Adrenal gland (tissue), 12 donors: ENCODE data around the gene RHOT1. TPM values are rescaled to one million over a fixed set of nuclear protein-coding genes. Genes with fewer than 3 reads are reported as not detected.

Experiments
- DNase-seq, 7 donors: peaks; one replicate each; pipeline ENCODE4 v3.0.0-alpha.2; 2019 to 2020
- H3K27ac ChIP-seq, 5 donors: fragments of 200-600 bp; sonication (generic) in 4 of 5; 1 replicate in 3 of 5; 2 replicates in 2 of 5; pipeline versions ENCODE4 v1.5.1 to v1.8.0; 2016 to 2020; ENCODE audit warnings: mild to moderate bottlenecking in 1 of 5
- H3K27me3 ChIP-seq: fragments of 200-600 bp; 2 replicates; pipeline ENCODE4 v1.8.0; 2021
- H3K36me3 ChIP-seq, 2 donors: fragments of 200-600 bp; replicated peaks in 1 of 2; 1 replicate in 1 of 2; 2 replicates in 1 of 2; pipeline versions ENCODE4 v1.5.1 to v1.8.0; 2018 to 2022
- H3K4me1 ChIP-seq, 2 donors: fragments of 200-600 bp; replicated peaks in 1 of 2; 1 replicate in 1 of 2; 2 replicates in 1 of 2; pipeline versions ENCODE4 v1.5.1 to v1.8.0; 2018 to 2021
- H3K4me3 ChIP-seq, 4 donors: fragments of 200-600 bp; sonication (generic) in 3 of 4; one replicate each; pipeline ENCODE4 v1.5.1; 2016 to 2018
- H3K9me3 ChIP-seq, 3 donors: fragments of 200-600 bp; sonication (generic) in 1 of 3; replicated peaks in 1 of 3; 1 replicate in 2 of 3; 2 replicates in 1 of 3; pipeline versions ENCODE4 v1.5.1 to v1.8.0; 2016 to 2021
- CTCF ChIP-seq, 6 experiments: fragments of 450-650 bp in 4 of 6; fragments of 200-600 bp in 2 of 6; sonication (generic) in 1 of 6; IDR thresholded peaks; 1 replicate in 5 of 6; 2 replicates in 1 of 6; pipeline versions ENCODE4 v1.5.1 to v1.8.0; 2016 to 2021; ENCODE audit warnings: antibody characterized with exemption in 6 of 6, mild to moderate bottlenecking in 2 of 6, moderate library complexity in 1 of 6
- POLR2A ChIP-seq, 2 donors: fragments of 450-650 bp; IDR thresholded peaks; one replicate each; pipeline ENCODE4 v1.6.1; 2017; ENCODE audit warnings: antibody characterized with exemption in 2 of 2, mild to moderate bottlenecking in 2 of 2, moderate library complexity in 1 of 2
- WGBS, 4 donors: extraction: QIAGEN DNeasy Blood & Tissue Kit in 2 of 4; methylation state at CpG; one replicate each; pipeline versions ENCODE4 v1.1.5 to v1.1.7; 2013 to 2017; 5-methylcytosine and 5-hydroxymethylcytosine counted together
- intact Hi-C, 2 donors: fragments of 100-400 bp; cut with DNase I; formaldehyde crosslinking; loops; one replicate each; pipeline versions ENCODE4 v1.14.1 to v1.15.0; 2022 to 2023
- polyA plus RNA-seq, 3 donors: library from polyadenylated mRNA; stranded (reverse); fragments of 200-250 nt in 2 of 3; fragments of 350-450 nt in 1 of 3; fragmentation: Illumina TruSeq in 1 of 3; extraction: RNeasy Lipid Tissue Mini Kit (QIAGEN cat#74804) in 1 of 3; gene quantifications; one replicate each; pipeline ENCODE4 v1.2.3, GENCODE V29; 2013 to 2014
- total RNA-seq, 9 donors: library from RNA; depleted of rRNA in 4 of 9; stranded (reverse); fragments of >200 nt in 4 of 9; fragments of 120-200 nt in 1 of 9; fragmentation: NEBNext Ultra II Directional in 1 of 9; extraction: Animal tissue kit (Norgen Biotek cat#: 25700) in 1 of 9; gene quantifications; one replicate each; pipeline versions ENCODE4 v1.1.0 to v1.2.4, GENCODE V29; 2013 to 2023
- donor health status: healthy with polysubstance abuse.
- donor health status: Bipolar disorder and iron deficiency.
- donor health status: DM: yes; HTN: yes; CAD: no.
- donor health status: DM: no; HTN: no; CAD: no.
- donor health status: DM: no; HTN: no; CAD: no.
- donor health status: DM: yes; HTN: yes; CAD: no.

Gene RHOT1
- total and polyA plus RNA-seq, 12 donors, result 44.2 to 97.7 (median 66.4) TPM

GRCh38 chr17:32192379-32192778 is 50.1 kb downstream of the RHOT1 start:
- H3K4me3 ChIP-seq, result no peak overlapping the region
- no peak overlapping the region for H3K27ac ChIP-seq
- WGBS, 4 donors, result 93 to 98% (median 96%) methylated on average over 6 of the region's 6 CpGs
- H3K36me3 ChIP-seq, result peaks cover 0 to 45% of the 10 kb centered on the region in 2 donors
- intact Hi-C loops, result no loop called here
- TF ChIP-seq POLR2A (IDR thresholded peaks at IDR 0.05) (no peak), CTCF (IDR thresholded peaks at IDR 0.05) (no peak)
- no peaks in the 10 kb centered on the region for H3K27me3 ChIP-seq
- H3K4me1 ChIP-seq, result no peaks in the 10 kb centered on the region
- no peaks in the 10 kb centered on the region for H3K9me3 ChIP-seq
- DNase-seq, result no peak

GRCh38 chr17:32197987-32198386 is 55.7 kb downstream of the RHOT1 start:
- Histone ChIP-seq H3K27me3 (no peaks in the 10 kb centered on the region), H3K36me3 (peaks cover 0 to 89% of the 10 kb centered on the region in 2 donors), H3K4me1 (no peaks in the 10 kb centered on the region), H3K4me3 (no peak overlapping the region), H3K9me3 (no peaks in the 10 kb centered on the region), H3K27ac (no peak overlapping the region)
- no peak for DNase-seq
- WGBS, 4 donors, result 95 to 100% (median 98%) methylated on average over 1 of the region's 1 CpG
- intact Hi-C loops, result no loop called here
- TF ChIP-seq POLR2A (IDR thresholded peaks at IDR 0.05) (no peak), CTCF (IDR thresholded peaks at IDR 0.05) (no peak)

- no peak overlapping the region for H3K27ac ChIP-seq
- peaks cover 0 to 48% of the 10 kb centered on the region in 2 donors for H3K36me3 ChIP-seq
- H3K27me3 ChIP-seq, result no peaks in the 10 kb centered on the region
- 88 to 94% (median 89%) methylated on average over 2 of the region's 2 CpGs for WGBS, 4 donors
- intact Hi-C loops, result no loop called here
- no peak for DNase-seq
- no peak overlapping the region for H3K4me3 ChIP-seq
- H3K9me3 ChIP-seq, result no peaks in the 10 kb centered on the region
- no peaks in the 10 kb centered on the region for H3K4me1 ChIP-seq
- no peak for TF ChIP-seq CTCF (IDR thresholded peaks at IDR 0.05)
These were observed 64.6 kb downstream of the RHOT1 start for GRCh38 chr17:32206861-32207260.

GRCh38 chr17:32208436-32208835 is 66.1 kb downstream of the RHOT1 start:
- intact Hi-C loops, result no loop called here
- H3K9me3 ChIP-seq, result no peaks in the 10 kb centered on the region
- TF ChIP-seq CTCF (IDR thresholded peaks at IDR 0.05) (no peak), POLR2A (IDR thresholded peaks at IDR 0.05) (no peak)
- no peak for DNase-seq
- no peaks in the 10 kb centered on the region for H3K27me3 ChIP-seq
- no peaks in the 10 kb centered on the region for H3K4me1 ChIP-seq
- H3K4me3 ChIP-seq, result no peak overlapping the region
- no peak overlapping the region for H3K27ac ChIP-seq
- H3K36me3 ChIP-seq, result peaks cover 0 to 42% of the 10 kb centered on the region in 2 donors
